Glomerular endothelial cell (primary cell): ENCODE results near the gene ARHGAP1. TPM values are rescaled to one million over a fixed set of nuclear protein-coding genes. Genes with fewer than 3 reads are reported as not detected.
"Not testable (repeated sequence)": the region's sequence is repeated elsewhere in the genome, so short reads cannot be mapped to it uniquely, and the experiment has no call there.

Source experiments
- DNase-seq: peaks from one replicate; pipeline ENCODE4 v3.0.0-alpha.2; 2011; ENCODE audit warnings: low read depth, low spot score; ENCODE audit errors: extremely low read depth
- total RNA-seq: library from RNA; depleted of rRNA; stranded (reverse); fragments of >200 nt; gene quantifications from 2 replicates; pipeline ENCODE4 v1.2.3, GENCODE V29; 2015

Gene ARHGAP1
- total RNA-seq, 1 donor from 2014 or later = 52.1 TPM

DNA sequence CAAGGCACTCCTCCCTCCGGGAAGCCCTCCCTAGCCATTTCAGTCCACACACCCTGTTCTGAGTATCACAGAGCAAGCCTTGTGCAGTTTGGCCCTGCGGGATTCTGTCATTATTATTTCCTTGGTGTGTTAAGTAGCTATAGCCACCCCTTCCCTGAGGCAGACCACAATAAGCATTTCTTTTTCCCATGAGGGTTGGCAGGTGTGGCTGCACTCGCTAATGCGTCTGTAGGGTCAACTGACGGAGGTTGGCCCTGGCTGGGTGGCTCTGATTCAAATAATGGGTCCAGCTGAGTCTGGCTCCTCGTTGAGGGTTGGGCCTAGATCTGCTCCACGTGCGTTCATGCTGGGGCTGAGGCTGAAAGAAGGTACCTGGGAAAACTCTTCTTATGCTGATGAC, 23.7 kb upstream of the ARHGAP1 start:
- no peak for DNase-seq

DNA sequence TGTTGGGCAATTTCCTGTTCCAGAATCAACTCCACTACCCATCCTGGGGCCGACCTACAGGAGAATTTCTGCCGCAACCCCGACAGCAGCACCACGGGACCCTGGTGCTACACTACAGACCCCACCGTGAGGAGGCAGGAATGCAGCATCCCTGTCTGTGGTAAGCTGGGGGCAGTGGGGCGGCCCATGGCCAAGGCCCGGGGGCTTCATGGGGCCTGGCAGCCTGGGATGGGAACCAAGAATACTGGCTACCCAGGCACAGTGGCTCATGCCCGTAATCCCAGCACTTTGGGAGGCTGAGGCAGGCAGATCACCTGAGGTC, 22.9 kb upstream of the ARHGAP1 start:
- DNase-seq = no peak

DNA sequence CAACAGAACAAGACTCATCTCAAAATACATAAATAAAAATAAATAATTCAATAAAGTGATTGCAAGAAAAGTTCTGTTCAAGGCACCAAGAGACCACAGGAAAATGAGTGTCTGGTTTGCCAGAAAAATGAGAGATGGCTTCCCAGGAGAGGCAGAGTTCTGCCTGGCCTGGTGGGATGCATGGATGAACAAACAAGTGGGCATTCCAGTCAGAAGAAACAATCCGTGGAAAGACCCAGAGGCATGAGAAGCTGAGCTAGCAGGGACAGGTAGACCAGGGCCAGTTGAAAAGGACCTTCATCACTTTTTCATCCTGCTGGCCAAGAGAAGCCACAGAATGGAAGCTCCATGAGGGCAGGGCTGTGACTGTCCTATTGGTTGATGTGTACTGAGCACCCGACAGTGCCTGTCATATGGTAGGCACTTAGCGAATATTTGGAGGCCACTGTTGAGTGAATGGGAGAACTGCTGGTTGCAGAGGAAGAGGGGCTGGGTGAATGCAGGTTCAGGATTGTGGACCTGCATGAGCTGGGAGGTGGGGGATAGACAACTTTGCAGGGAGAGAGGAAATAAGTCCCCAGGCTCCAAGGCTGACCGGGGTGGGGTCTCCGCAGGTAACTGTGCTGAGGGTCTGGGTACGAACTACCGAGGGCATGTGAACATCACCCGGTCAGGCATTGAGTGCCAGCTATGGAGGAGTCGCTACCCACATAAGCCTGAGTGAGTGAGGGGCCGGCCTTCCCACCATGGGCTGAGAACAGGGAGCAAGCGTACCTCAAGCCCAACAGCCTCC, 22.3 kb upstream of the ARHGAP1 start:
- no peak for DNase-seq

DNA sequence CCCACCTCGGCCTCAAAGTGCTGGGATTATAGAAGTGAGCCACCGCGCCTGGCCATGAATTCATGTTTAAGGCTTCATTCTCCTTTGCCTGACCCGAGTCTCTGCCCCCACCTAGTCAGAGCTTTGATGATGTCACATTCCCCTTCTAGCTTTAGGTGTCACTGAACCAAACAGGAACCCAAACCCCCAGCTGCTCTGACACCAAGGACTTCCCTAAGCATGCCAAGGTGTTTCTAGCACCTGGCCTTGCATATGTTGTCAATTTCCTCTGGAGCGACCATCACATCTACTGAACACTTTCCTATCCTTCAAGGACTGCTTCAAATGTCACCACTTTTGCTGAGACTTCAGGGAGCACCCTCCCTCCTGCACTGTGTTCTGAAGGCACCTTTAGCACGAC, 20.9 kb upstream of the ARHGAP1 start:
- DNase-seq = no peak

DNA sequence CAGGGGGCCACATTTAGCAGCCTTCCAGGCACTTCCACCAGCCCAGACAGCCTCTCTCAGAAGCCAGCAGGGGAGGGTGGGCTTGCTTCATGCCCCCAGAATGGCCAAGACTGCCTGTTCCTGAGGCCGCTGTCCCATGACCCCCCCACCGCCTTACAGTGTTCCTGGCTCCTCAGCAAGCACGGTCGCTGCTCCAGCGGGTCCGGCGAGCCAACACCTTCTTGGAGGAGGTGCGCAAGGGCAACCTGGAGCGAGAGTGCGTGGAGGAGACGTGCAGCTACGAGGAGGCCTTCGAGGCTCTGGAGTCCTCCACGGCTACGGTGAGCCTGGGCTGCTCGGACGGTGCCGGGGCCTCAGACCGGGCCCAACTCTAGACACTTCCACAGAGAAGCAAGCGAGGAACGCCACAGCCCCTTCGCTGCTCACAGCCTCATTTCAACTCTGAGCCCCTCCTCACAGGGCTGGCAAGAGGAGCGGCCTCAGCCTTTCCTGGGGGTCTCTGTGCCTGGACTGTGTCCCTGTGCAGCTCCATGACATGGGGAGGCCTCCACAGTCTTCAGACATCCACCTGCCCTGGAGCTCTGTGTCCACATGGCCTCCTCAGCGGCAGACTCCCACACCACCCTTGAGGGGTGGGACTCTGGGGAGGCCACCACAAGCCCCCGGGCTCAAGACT, 19.3 kb upstream of the ARHGAP1 start:
- DNase-seq = no peak

DNA sequence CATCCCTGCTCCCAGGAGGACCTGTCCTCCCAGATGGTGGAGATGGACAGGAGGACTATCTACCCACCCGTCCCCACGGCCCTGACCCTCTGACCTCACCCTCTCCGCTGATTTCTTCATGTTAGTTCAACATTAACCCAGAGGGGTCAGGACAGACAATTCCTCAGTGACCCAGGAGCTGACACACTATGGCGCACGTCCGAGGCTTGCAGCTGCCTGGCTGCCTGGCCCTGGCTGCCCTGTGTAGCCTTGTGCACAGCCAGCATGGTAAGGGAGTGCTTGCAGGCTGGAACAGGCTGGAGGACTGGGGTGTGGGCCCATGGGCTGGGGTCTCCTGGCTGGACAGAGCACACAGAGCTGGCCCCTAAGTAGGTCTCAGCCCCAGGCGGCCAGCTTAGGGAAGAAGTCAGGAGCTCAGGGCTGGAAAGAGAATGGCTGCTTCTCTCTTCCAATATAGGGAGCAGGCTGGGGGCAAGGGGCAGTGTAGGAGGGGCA, 18.7 kb upstream of the ARHGAP1 start, which contains the start of gene F2:
TSS of gene F2 (plus strand) at position 166 of the 495 bp plus-strand sequence. CDS start at position 189, 23 bp downstream.
- DNase-seq = no peak

DNA sequence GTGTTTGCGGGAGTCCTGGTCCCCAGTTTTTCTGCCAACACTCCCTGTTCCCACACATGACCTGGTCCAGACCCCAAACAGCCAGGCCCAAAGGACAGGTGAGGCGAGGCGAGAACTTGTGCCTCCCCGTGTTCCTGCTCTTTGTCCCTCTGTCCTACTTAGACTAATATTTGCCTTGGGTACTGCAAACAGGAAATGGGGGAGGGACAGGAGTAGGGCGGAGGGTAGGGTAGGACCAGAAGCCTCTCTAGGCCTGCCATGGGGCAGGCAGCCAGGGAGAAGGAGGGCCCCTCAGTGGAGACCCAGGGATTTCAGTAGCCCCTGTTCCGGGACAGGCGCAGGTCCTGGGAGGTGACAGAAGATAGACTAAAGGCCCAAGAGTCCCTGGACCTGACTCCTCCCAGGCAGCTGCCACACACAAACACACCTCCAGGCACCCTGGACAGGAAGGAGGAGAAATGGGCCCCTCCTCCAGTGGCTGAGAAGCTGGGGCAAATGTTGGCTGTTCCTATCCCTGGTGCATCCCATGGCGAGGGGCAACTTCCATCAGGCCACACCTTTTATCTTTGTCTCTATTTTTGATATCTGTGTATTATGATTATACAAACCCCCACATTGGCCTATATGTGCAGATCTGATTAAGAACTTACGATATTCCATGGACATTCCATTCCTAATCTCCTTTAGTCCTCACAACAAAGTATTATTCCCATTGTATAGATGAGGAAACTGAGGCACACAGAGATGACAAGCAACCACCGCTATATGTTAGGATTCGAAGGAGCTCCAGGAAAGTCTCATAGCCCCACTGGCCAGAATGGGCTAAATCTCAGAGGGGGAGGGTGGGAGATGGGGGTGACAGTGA, 18.0 kb upstream of the ARHGAP1 start:
- no peak for DNase-seq

DNA sequence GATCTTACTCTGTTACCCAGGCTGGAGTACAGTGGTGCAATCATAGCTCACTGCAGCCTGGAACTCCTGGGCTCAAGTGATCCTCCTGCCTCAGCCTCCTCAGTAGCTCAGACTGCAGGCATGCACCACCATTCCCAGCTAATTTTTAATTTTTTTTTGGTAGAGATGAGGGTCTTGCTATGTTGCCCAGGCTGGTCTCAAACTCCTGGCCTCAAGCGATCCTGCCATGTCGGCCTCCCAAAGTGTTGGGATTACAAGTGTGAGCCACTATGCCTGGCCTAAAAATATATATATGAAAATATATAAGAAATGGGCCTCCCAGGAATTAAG, 17.4 kb upstream of the ARHGAP1 start:
- not testable (repeated sequence) for DNase-seq

DNA sequence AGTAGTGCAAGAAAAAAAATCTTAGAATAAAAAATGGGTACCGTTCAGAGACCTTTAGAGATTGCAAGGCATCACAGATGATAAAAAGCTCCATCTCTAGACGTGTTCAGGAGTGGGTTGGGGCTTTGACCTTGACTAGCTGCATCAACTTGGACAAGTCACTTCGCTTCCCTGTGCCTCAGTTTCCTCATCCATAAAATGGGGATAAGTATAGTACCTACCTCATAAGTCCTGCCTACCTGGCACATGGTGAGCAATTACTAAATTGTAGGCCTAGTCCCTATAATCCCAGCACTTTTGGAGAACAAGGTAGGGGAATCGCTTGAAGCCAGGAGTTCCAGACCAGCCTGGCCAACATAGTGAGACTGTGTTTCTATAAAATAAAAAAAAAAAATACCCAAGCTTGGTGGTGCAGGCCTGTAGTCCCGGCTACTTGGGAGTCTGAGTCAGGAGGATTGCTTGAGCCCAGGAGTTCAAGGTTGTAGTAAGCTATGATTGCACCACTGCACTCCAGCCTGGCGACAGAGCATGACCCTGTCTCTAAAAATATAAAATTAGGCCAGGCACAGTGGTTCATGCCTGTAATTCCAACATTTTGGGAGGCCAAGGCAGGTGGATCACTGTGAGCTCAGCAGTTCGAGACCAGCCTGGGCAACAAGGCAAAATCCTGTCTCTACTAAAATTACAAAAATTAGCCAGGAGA, 12.6 kb upstream of the ARHGAP1 start:
- no peak for DNase-seq

DNA sequence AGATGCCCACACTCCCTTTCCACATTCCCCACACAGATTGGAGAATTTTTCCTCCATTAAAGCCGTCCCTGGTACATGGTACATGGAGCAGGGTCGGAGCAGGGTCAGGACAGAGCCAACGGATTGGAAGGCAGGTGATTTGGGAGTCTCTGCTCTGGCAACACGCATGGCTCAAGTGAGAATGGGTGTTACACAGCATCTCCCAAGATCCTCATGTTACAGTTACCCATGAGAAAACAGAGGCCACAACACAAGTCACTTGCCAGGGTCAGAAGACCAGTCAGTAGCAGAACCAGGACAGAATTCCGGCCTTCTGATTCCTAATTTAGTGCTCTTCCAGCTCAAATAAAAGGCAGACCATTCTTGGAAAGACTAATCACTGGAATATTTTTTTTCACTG, 10.9 kb upstream of the ARHGAP1 start:
- no peak for DNase-seq

DNA sequence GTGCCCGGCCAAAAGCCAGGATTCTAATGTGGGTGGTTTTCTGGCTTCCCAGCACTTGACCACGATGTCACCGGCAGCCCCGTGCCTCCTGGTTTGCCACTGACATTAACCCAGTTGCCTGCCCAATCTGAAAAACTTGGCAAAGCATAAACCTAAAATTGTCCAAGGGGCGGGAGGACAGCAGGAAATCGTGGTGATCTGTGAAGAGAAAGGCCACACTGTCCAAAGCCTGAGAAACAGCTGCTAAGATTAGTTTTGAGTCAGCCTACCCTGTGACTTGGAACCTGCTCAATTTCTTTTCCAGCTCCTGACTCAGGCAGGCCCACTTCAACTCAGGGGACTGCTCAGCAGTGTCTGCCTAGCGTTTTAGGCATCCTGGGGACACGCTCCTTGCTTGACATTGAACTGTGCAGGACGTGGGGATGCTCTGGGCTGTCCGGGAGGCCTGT, 10.4 kb upstream of the ARHGAP1 start:
- no peak for DNase-seq

DNA sequence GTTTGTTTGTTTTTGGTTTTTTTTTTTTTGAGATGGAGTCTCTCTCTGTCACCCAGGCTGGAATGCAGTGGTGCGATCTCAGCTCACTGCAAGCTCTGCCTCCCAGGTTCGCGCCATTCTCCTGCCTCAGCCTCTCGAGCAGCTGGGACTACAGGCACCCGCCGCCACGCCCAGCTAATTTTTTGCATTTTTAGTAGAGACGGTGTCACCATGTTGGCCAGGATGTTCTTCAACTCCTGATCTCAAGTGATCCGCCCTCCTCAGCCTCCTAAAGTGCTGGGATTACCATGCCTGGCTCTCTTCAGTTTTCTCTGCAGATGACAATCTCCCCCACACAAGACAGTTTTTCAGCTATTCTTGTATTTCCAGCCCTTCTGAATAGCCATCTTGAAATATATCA, 8.9 kb upstream of the ARHGAP1 start:
- DNase-seq = not testable (repeated sequence)

DNA sequence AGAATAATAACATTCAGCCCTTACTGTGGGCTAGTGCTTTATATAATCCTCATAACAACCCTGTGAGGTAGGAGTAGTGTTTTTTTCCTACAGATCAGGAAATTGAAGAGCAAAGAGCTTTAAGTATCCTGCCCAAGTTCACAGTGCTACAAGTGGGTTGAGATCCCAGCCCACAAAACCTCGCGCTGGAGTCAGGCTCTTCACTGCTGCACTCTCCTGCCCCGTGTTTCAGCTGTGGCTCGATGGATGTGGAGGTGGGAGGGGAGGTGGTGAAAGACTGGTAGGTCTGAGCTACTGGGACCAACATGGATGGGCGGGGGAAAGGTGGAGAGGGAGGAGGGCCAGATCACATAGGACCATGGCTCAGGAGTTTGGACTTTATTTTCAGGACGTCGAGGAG, 6.5 kb upstream of the ARHGAP1 start:
- DNase-seq = no peak

DNA sequence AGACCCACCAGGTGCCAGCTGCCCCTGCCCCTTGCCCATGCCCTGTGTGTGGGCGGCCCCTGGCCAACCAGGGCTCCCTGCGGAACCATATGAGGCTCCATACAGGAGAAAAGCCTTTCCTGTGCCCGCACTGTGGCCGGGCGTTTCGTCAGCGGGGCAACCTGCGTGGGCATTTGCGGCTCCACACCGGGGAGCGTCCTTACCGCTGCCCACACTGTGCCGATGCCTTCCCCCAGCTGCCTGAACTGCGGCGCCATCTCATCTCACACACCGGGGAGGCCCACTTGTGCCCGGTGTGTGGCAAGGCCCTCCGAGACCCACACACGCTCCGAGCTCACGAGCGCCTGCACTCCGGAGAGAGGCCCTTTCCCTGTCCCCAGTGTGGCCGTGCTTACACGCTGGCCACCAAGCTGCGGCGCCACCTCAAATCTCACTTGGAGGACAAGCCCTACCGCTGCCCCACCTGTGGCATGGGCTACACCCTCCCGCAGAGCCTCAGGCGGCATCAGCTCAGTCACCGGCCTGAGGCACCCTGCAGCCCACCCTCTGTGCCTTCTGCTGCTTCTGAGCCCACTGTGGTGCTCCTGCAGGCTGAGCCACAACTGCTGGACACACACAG, 4.8 kb upstream of the ARHGAP1 start:
- DNase-seq = no peak

DNA sequence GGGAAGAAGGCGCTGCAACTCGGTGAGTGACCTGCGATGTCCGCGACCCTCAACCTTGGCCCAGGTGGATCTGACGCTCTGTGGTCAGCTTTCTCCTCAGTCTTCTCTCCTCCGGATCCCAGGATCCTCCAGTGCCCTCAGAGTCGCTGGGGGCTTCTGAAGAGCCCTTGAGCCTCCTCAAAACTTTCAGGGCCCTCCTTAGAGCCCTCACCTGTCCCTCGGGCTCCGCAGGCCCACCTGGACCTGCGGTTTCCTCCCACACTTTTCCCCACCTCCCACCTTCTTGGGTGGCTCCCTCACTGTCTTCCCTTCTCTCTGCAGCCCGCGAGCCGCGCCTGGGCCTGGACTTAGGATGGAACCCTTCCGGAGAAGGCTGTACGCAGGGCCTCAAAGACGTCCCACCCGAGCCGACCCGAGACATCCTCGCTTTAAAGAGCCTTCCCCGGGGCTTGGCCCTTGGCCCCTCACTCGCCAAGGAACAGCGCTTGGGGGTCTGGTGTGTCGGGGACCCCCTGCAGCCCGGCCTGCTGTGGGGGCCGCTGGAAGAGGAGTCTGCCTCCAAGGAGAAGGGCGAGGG, 747 bp upstream of the ARHGAP1 start:
- DNase-seq = no peak

DNA sequence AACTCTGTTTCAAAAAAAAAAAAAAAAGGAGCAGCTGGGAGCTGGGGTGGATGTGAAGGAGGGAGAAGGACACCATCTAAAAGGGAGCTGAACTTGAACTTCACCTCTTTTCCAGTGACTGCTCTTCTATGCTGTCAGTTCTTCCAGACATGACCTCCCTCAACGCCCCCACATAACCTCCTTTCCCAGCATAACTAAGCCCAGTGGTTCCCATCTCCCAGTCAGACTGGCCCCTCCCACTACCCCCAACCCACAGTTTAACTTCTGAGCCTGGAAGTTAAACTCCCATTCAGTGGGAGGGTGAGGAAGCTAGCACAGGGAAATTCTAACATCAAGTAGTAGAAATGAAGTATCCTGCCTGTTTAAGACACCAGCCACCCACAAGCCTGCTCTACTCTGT, 1.8 kb downstream of the ARHGAP1 start:
- no peak for DNase-seq

DNA sequence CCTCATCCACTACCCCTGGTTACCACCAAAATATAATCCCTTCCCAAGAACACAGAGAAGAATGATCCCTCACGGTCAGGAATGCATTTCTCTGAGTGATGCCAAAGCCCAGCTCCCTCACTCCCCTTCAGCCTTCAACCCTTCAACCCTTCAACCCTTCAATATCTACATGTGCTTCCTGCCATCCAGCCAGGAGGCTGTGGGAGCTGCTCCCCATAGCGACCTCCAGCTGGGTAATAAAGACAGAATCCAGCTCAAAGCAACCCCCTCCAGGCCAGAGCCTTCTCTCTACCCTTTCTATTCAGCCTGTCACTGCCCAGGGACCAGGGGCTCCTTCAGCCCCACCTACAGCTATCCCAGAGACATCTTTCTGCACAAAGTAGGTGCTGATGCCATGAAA, 2.7 kb downstream of the ARHGAP1 start:
- no peak for DNase-seq

DNA sequence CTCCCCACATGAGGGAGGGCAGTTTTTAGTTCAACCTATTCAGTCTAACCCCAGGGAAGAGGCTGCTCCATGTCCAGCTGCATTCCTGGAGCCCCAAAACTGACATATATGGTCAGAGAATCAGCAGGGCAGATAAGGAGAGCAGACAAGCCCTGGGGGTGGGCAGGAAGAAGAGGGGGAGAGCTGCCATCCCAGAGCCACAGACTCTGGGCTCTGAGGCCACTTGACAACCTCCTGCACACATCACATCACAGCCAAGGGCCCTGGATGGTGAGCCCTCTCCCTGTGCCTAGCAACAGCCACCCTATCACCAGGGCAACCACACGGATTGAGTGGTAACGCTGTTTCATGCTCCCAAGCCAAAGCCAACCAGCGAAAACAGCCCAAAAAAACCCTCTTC, 3.1 kb downstream of the ARHGAP1 start:
- DNase-seq = no peak

DNA sequence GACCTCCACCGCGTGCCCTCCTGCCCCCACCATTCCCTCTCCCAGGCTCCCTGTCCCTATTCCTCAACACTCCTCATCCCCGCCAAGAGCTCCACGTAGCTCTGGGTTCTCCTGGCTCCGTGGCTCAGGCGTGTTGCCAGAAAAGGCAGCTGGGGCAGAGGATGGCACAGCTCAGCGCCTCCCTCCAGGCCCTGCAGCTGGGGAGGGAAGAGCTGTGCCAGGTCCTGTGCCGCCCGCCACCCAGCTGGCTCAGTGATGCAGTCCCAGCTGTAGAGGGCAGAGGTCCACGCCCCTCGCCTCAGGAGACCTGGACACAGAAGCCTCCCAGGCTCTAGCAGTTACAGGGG, 4.2 kb downstream of the ARHGAP1 start:
- DNase-seq = no peak
